Nephron (organoid): ENCODE data around the gene GABRD.

ENCODE experiments used
- H3K27ac Mint-ChIP-seq, 3 experiments: 2 replicates each; pipeline ENCODE4 v1.8.0; 2020; ENCODE audit warnings: mixed read lengths in 3 of 3, mild to moderate bottlenecking in 2 of 3, moderate library complexity in 1 of 3
- H3K27me3 Mint-ChIP-seq: 2 replicates; pipeline ENCODE4 v1.8.0; 2021; ENCODE audit warnings: low read depth, mild to moderate bottlenecking, moderate library complexity, mixed read lengths
- H3K36me3 Mint-ChIP-seq: 2 replicates; pipeline ENCODE4 v1.8.0; 2020; ENCODE audit warnings: low read depth, mixed read lengths
- H3K4me1 Mint-ChIP-seq: 2 replicates; pipeline ENCODE4 v1.8.0; 2020; ENCODE audit warnings: mixed read lengths
- H3K4me3 Mint-ChIP-seq, 3 experiments: 2 replicates each; pipeline ENCODE4 v1.8.0; 2020; ENCODE audit warnings: mild to moderate bottlenecking in 3 of 3, mixed read lengths in 3 of 3, moderate library complexity in 2 of 3
- H3K9me3 Mint-ChIP-seq: 2 replicates; pipeline ENCODE4 v1.8.0; 2020; ENCODE audit warnings: mixed read lengths
- CTCF ChIP-seq, 3 experiments: fragments of 200-600 bp; sonication (generic); IDR thresholded peaks; one replicate each; pipeline ENCODE4 v1.5.0; 2021; ENCODE audit warnings: antibody characterized with exemption in 3 of 3; ENCODE audit not compliant: unreplicated experiment in 3 of 3

Gene GABRD

GRCh38 chr1:2004856-2005255 lies 14.3 kb upstream of the GABRD start:
- H3K4me1 Mint-ChIP-seq: no peaks in the 10 kb centered on the region
- peaks cover 50% of the 10 kb centered on the region for H3K27me3 Mint-ChIP-seq
- peak overlapping the region in 1 of 3 experiments; percentile 30 for H3K4me3 Mint-ChIP-seq
- no peak for TF ChIP-seq CTCF (IDR thresholded peaks at IDR 0.05; ENCODE audit: unreplicated experiment in 3 of 3)
- H3K27ac Mint-ChIP-seq: no peak overlapping the region
- H3K9me3 Mint-ChIP-seq: no peaks in the 10 kb centered on the region
- H3K36me3 Mint-ChIP-seq: no peaks in the 10 kb centered on the region

- H3K9me3 Mint-ChIP-seq: no peaks in the 10 kb centered on the region
- no peaks in the 10 kb centered on the region for H3K4me1 Mint-ChIP-seq
- TF ChIP-seq CTCF (IDR thresholded peaks at IDR 0.05; ENCODE audit: unreplicated experiment in 3 of 3): no peak
- H3K4me3 Mint-ChIP-seq: no peak overlapping the region
- H3K36me3 Mint-ChIP-seq: no peaks in the 10 kb centered on the region
- H3K27me3 Mint-ChIP-seq: peaks cover 55% of the 10 kb centered on the region
- no peak overlapping the region for H3K27ac Mint-ChIP-seq
These were observed 9.8 kb upstream of the GABRD start for GRCh38 chr1:2009101-2010053.

GRCh38 chr1:2014181-2014580 lies 5.0 kb upstream of the GABRD start:
- Mint-ChIP-seq H3K36me3 (no peaks in the 10 kb centered on the region), H3K27me3 (peaks cover 69% of the 10 kb centered on the region), H3K27ac (no peak overlapping the region), H3K9me3 (peaks cover 3% of the 10 kb centered on the region), H3K4me1 (peaks cover 5% of the 10 kb centered on the region), H3K4me3 (no peak overlapping the region)
- no peak for TF ChIP-seq CTCF (IDR thresholded peaks at IDR 0.05; ENCODE audit: unreplicated experiment in 3 of 3)

GRCh38 chr1:2014741-2015735 lies 4.1 kb upstream of the GABRD start:
- peaks cover 66% of the 10 kb centered on the region for H3K27me3 Mint-ChIP-seq

GRCh38 chr1:2016123-2016522 lies 3.0 kb upstream of the GABRD start:
- peak overlapping the region in 1 of 3 experiments; percentile 25 for H3K4me3 Mint-ChIP-seq
- H3K36me3 Mint-ChIP-seq: no peaks in the 10 kb centered on the region
- H3K4me1 Mint-ChIP-seq: peaks cover 5% of the 10 kb centered on the region
- H3K9me3 Mint-ChIP-seq: peaks cover 3% of the 10 kb centered on the region
- TF ChIP-seq CTCF (IDR thresholded peaks at IDR 0.05; ENCODE audit: unreplicated experiment in 3 of 3): no peak
- peaks cover 66% of the 10 kb centered on the region for H3K27me3 Mint-ChIP-seq
- no peak overlapping the region for H3K27ac Mint-ChIP-seq

More at GRCh38 chr1:2014741-2015735, 4.1 kb upstream of the GABRD start:
- no peak overlapping the region for H3K4me3 Mint-ChIP-seq
- no peak for TF ChIP-seq CTCF (IDR thresholded peaks at IDR 0.05; ENCODE audit: unreplicated experiment in 3 of 3)
- H3K36me3 Mint-ChIP-seq: no peaks in the 10 kb centered on the region
- peaks cover 5% of the 10 kb centered on the region for H3K4me1 Mint-ChIP-seq
- no peak overlapping the region for H3K27ac Mint-ChIP-seq
- H3K9me3 Mint-ChIP-seq: peaks cover 3% of the 10 kb centered on the region
